Stimulated activated CD8-positive, alpha-beta memory T cell treated with anti-CD3 and anti-CD28 coated beads, Interleukin-2, amount 100 ng/mL, for 1 hour (primary cell): ENCODE results near the gene BOC.

ENCODE experiments used
- DNase-seq, 2 donors: peaks; one replicate each; pipeline ENCODE4 v3.0.0-alpha.2; 2020; ENCODE audit warnings: low read depth in 2 of 2

BOC gene

GRCh38 chr3:113285226-113285625, 73.9 kb downstream of the BOC start:
- DNase-seq: no peak

DNA sequence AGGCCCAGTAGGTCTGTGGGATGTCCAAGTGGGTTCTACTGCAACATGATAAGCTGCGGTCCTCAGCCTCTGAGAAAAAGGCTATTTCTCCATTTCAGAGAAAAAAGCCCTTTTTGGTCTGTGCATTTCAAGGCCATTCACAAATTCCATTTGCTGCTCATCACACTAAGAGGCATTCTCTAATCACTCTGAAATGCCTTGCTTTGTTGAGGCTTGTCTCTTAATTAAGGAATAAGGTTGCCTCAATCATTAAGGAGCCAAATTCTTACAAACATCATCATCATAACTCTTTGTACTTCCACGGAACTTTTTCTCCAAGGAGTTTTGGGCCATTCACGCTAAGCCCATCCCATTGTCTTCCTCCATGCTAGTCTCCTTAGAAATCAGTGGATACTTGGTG, 74.4 kb downstream of the BOC start:
- no peak for DNase-seq

DNA sequence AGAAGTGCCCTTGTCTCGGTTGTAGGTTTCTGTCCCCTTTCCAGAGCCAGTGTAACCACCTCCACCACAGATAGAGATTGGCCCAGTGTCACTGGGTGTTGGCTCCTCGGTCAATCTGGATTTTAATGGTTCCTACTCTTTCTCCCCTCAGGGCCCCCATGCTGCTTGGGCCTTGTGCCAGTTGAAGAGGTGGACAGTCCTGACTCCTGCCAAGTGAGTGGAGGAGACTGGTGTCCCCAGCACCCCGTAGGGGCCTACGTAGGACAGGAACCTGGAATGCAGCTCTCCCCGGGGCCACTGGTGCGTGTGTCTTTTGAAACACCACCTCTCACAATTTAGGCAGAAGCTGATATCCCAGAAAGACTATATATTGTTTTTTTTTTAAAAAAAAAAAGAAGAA, 75.2 kb downstream of the BOC start:
- DNase-seq: no peak

- no peak for DNase-seq
Measured at GRCh38 chr3:113287111-113287802, 75.9 kb downstream of the BOC start.

DNA sequence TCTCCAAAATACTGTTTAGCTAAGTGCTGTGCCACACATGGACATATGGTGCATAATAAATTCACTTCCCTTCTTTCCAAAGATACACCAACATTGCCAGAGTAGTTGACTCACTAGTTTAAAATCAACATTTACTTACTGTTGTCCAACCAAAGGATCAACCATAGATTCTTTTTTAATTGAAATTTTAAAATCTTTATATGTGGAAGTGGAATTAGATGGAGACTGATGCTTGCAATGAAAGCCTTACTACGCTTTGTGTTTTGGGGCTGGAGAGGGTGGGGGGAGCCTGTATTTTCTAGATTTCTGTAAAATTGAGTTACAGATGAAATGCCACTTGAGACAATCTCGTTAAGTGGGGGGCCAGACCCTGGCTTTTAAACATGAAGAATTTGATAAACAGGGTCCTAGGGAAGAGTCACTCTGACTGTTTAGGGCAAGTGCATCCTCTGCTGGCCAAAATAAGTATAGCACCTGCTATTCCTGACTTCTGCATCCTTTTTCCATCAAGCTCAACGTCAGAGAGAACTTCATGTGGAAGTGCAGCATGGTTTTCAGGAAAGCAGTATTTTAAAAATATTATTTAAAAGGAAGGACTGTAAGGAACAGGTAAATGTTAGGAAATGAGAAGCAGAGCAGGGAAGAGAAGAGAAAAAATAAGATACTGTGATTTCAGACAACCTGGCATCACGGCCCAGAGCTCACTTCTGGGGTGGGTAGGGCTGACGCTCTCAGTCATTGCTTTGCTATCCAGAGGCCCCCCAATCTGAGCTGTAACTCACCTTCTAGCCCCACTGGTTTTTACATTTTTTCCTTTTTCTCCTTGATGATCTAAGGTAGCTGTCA, 76.7 kb downstream of the BOC start:
- no peak for DNase-seq

DNA sequence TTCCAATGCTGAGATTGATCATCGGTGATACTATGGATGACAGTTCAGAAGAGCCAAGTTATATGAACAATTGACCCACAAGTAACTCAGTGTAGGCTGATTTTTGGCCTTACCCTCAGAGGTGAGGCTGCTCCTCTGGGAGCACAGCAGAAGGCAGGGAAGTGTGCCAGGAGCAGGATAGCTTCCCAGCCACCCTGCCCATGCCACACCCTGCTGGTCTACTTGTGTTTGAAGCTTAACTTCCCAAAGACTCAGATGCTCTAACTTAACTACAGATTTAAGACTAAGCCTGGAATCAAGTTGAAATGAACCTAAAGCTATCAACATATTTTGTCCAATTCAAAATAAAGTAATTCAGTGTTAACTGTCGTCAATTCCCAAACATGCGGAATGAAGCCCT, 77.5 kb downstream of the BOC start:
- no peak for DNase-seq

GRCh38 chr3:113291572-113291971, 80.2 kb downstream of the BOC start:
- DNase-seq: no peak

DNA sequence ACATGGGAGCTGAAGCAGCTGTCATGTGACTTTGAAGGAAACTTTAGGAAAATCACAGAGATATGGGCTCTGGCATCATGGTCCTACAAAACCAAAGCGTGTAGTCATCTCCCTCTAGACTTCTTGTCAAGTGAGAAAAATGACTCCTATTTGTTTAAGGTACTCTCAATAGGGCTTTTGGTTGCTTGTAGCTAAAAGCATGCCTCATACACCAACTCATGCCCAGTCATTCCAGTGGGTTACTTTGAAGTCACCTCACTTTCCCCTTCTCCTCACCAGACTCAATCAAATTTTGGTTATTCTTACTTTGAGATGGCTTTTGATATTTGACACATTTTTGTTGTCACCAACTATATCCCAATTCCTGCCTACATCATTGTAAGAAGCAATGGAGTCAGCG, 81.6 kb downstream of the BOC start:
- no peak for DNase-seq

- DNase-seq: no peak
Measured at GRCh38 chr3:113293348-113293747, 82.0 kb downstream of the BOC start.

- no peak for DNase-seq
Measured at GRCh38 chr3:113295463-113295862, 84.1 kb downstream of the BOC start.

DNA sequence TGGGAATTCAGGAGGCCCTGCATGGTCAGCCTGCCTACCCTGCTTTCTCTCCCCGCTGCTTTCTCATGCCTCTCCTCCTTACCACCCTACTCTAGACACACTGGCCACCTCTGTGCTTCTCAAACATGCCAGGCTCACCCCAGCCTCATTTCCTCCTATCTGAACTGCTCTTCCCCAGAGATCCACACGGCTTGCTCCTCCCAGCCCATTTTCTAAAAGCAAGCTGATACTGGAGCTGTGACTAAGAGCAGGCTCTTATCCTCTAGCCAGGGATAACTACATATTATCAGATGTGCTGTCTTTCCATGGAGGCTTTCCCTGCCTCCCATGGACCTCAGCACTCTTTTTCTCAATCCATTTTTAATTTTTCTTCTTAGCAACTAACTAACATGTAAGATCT, 85.9 kb downstream of the BOC start:
- no peak for DNase-seq

DNA sequence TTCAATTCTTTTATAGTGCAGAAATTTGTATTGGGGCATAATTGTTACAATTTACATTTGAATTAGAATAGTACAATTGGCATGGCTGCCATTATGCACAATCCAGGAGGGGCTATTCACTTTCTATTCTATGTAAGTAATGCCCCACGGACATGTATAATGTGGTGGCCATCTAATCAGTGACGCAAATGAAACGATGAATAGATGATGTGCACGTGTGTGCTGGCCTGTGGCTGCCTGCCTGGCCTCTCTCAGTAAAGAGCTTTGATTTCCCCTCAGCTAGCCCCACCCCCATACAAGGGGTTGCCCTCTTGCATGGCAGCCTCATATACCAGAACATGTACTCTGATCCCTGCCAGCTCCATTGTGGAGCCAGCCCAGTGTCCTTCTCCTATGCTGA, 86.5 kb downstream of the BOC start:
- no peak for DNase-seq

DNA sequence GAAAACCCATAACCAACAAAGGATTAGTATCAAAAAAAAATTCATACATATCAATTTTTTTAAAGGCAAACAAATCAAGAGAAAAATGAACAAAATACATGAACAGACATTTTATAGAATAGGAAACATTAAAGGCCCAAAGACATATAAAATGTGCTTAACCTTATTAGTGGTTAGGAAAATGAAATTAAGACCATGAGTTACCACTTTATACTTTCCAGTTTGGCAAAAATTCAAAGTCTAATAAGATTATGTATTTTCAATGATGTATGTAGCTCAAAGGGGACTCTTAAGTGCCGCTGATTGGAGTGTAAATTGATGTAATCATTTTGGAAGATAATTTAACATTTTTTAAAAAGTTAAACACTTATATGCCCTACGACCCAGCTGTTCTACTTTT, 89.2 kb downstream of the BOC start:
- no peak for DNase-seq

DNA sequence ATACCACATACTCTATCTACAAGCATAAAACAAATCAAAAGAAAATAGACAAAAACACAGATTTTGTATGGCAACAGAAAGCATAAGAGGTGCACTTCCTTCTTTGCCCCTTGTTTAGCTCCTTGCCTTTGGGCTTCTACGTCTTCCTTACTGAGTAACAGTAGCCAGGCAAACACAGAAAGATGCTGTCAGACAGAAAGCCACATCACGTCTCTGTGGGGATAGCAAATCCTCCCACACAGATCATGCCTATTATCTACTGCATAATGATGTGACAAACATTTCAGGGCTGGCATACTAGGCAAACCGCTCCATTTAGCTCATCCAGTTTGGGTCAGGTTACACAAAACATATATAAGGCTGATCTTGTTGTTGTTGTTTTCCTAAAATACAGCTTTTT, 92.7 kb downstream of the BOC start:
- DNase-seq: no peak

DNA sequence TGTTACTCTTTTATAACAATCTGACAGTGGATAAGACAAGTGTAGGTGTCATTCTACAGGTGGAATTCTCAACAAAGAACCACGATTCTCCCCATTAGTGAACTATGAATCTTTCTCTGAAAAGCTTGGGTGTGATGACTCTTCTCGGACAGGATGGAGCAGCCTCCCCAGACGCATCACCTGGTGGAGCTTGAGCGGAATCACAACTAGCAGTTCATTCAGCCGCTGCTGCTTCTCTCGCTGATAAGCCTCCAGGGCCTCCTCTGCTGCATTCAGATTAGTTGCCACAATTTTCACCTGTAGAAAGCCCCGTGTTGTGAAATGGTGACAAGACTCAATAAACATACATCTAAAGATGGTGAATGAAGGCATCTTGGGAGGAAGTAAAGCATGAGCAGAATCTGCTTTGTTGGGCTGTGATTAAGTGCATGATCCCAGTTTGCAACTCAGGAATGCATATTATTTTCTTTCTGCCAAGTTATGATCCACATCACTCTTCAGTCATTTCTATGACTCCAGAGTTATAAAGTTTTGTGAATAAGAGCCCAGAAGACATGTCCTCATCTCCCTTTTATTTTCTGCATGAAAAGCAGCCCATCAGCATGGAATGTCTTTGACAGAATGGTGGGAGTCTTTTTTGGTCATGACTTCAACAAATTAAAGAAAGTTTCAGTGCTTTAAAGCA, 93.6 kb downstream of the BOC start:
- no peak for DNase-seq

DNA sequence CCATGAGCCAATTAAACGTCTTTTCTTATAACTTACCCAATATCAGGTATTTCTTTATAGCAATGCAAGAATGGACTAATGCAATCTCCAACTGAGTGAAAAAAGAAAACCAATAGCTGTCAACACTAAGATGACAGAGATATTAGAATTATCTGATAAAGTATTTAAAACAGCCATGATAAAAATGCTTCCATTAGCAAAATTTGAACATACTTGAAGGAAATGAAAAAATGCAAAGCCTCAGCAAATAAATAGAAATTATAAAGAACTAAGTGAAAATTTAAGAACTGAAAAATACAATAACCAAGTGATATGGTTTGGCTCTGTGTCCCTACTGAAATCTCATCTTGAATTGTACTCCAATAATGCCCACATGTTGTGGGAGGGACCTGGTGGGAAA, 99.6 kb downstream of the BOC start:
- no peak for DNase-seq

DNA sequence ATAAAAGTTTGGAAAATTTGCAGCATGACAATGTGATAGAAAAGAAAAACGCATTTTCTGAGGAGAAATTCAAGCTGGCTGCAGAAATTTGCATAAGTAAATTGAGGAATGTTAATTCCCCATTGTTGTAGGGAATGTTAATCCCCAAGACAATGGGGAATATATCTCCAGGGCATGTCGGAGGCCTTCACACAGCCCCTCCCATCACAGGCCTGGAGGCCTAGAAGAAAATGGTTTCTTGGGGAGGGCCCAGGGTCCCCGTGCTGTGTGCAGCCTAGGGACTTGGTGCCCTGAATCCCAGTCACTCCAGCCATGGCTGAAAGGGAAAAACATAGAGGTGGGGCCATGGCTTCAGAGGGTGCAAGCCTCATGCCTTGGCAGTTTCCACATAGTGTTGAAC, 101.1 kb downstream of the BOC start:
- no peak for DNase-seq

DNA sequence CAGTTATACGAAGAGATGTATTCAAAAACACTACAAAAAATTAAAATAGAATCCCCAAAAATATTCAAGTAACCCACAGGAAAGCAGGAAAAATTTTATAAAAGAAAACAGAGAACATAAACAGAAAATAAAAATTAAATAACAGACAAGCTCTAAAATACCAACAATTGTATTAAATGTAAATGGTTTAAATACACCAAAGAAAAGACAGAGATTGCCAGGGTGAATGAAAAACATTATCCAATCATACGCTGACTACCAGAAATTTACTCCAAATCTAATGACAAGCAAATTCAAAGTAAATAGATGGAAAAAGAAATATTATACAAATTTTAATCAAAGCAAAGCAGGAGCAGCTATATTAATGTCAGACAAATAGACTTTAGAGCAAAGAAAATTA, 103.6 kb downstream of the BOC start:
- DNase-seq: no peak

DNA sequence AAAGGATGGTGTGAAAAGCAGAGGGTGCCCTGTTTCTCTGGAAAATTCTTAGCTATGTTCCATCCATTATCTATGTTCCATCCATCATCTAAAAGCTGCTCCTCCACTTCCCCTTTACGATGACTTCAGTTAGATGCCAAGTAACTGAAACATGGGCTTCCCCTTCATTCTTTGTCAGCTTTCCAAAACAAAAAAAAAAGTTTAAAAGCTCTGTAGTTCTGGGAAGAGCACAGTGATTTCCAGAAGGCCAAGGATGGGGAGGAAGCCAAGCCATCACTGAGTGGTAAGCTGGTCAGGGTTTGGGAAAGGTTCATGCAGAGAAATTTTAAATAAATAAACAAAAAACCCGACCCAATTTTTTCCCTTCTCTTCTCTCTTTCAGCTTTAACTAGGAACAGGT, 118.4 kb downstream of the BOC start:
- no peak for DNase-seq

DNA sequence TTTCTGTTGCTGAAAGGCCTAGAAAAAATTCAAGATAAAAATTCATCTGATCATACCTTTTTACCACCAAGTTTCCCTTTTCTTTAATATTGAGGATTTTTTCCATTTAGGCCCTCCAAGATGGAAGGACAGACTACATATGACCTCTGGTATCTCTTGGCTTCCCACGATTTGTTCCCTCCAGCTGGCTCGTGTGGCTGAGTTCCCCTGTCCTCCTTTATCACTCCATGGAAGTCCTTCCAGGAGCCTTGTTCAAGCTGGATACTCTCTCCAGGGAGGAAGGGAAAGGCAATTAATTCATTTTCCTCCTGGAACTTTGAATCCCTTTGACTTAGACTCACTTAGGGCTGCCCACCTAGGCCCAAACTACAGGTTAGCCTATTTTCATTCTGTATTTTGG, 119.4 kb downstream of the BOC start:
- no peak for DNase-seq

DNA sequence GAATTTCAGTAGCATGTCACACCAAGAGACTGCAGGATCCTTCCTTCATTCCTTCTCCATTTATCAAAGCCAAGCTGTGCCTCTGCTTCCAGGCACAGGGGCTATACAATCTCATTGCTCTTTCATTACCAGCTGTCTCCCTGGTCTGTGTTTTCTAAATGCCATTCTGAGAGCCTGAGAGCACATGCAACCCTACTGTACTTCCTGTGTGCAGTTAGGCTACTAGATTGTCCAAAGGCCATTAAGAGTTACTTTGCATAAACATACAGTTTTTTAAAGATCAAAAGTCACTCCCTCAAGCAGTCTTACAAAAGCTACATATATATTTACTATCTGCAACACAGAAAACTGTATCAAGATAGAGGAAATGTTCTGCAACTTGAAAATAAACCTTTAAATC, 119.8 kb downstream of the BOC start:
- DNase-seq: no peak
